Measurements from ENCODE around the gene TIPIN.
"Not testable (repeated sequence)": the region's sequence is repeated elsewhere in the genome, so short reads cannot be mapped to it uniquely, and the experiment has no call there.

TIPIN gene

DNA sequence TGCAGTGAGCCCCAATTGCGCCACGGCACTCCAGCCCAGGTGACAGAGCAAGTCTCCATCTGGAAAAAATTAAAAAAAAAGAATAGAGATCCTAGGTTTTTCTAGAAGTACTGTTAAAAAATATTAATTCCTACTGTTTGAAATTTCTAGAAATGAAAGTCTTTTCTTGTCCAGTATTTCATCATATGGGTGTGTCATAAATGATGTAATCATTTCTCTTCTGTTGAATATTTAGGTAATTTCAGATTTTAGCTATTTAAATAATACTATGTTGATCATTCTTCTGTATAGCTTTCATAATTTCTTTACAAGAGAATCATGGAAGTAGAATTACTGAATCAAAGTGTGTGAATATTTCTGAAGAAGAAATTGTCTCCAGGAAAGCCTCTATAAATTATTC is 24.9 kb upstream of the TIPIN start:
- not testable (repeated sequence) for DNase-seq

DNA sequence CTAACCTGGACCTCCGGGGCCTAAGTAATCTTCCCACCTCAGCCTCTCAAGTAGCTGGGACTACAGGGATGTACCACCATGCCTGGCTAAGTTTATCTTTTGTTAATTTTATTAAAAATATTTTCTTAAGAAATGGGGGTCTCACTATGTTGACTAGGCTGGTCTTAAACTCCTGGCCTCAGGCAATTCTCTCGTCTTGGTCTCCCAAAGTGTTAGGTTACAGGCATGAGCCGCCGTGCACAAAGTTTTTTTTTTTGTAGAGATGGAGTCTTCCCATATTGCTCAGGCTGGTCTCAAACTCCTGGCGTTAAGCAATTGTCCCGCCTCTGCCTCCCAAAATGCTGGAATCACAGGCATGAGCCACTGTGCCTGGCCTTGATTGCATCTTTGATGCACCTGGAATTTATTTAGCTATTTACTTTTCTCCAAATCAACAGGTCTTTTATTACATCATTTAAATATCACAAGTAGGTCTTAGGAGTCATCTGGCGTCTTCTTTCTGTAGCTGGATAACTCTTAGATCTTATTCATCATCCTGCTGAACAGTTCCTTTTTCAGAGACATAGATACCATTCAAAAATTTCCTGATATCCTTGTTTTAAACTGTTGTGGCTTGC is 22.4 kb upstream of the TIPIN start:
- DNase-seq: no peak

DNA sequence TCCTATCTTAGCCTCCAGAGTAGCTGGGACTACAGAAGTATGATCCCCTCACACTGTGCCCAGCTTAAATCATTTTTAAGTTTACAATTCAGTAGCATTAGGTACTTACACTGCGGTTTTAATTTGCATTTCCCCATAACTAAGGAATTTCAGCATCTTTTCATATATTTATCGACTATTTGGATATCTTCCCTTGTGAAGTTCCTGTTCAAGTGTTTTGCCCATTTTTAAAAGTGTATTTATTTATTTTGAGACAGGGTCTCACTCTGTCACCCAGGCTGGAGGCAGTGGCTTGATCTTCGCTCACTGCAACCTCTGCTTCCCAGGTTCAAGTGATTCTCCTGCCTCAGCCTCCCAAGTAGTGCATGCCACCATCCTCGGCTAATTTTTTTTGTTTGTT is 17.7 kb upstream of the TIPIN start:
- DNase-seq: no peak

DNA sequence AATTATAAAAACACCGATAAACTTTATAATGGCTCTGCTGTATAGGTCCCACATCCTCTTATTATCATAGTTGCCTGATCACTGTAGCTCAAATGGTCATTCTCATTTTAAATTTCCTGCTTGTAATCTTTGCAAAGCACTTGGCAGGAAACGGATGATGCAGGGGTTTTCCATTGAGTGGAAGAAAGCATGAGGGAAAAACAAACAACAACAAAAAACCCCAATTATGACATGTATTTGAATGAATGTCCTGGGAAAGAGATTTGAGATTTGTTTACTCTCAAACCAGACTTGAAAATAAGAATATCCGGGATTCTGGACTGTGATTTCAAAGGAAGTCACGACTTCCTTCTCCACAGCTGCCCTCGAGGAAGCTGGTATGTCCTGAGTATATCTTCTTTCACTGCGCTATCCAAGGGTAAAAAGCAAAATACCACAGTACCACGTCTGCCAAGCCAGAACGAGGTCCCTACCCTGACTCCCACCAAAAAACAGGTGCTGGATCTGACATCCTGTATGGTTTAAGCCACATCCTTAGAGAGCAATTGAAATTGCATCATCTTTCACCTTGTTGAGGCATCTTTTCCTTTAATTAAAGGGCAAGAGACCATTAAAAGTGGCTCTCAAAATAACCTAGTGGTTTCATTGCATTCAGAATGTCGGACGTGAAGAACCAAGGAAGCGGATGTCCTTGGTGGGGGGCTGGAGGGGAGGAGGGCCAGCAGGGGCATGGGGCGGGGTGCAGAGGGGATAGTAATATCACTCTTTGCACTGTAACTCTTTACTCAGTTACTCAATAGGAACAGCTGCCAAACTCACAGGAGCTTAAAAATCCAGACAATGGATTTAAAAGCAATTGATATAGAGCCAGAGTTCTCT is 13.5 kb upstream of the TIPIN start:
- DNase-seq: peak; percentile 19

DNA sequence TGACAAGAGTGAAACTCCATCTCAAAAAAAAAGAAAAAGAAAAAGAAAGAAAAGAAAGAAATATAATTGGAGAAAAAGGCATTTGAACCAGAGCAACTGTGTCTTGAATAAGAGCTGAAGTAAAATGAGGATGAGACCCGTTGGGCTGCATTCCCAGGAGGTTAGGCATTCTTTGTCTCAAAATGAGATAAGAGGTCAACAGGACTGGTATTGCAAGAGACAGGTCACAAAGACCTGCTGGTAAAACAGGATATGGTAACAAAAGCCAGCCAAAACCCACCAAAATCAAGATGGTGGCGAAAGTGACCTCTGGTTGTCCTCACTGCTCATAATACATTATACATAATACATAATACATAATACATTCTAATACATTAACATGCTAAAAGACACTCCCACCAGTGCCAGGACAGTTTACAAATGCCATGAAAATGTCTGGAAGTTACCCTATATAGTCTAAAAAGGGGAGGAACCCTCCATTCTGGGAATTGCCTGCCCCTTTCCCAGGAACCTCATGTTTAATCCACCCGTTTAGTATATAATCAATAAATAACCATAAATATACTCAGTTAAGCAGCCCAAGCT is 8.6 kb upstream of the TIPIN start:
- no peak for DNase-seq

DNA sequence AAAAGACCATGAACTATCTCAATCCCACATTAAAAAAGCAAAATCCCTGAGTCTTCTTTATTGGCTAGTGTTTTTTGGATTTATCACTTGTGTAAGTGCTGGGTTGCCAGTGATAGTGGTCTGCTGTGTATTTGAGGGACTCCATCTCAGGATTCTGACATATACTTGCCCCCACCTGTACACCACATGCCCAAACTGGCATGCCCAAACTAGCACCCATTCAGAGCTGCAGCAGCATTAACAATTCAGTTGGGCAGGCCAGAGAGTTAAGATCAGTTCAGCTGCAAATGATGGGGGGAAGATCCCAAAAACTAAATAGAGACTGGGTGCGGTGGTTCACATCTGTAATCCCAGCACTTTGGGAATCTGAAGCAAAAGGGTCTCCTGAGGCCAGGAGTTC is 6.3 kb upstream of the TIPIN start:
- DNase-seq: no peak

DNA sequence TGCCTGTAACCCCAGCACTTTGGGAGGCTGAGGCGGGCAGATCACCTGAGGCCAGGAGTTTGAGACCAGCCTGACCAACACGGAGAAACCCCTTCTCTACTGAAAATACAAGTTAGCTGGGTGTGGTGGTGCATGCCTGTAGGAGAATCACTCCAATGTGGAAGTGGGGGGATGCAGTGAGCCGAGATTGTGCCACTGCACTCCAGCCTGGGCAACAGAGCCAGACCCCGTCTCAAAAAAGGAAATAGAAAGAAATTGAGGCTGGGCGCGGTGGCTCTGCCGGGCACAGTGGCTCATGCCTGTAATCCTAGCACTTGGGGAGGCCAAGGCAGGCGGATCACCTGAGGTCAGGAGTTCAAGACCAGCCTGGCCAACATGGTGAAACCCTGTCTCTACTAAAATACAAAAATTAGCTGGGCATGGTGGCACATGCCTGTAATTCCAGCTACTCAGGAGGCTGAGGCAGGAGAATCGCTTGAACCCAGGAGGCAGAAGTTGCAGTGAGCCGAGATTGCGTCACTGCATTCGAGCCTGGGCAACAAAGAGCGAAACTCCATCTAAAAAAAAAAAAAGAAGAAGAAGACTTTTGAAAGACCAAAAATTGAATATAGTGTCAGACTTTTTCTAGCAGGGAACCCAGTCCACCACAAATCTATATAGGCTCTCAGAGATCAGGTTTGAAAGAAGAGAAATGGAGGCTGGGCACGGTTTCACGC is 5.4 kb upstream of the TIPIN start:
- DNase-seq: peak; percentile 2

DNA sequence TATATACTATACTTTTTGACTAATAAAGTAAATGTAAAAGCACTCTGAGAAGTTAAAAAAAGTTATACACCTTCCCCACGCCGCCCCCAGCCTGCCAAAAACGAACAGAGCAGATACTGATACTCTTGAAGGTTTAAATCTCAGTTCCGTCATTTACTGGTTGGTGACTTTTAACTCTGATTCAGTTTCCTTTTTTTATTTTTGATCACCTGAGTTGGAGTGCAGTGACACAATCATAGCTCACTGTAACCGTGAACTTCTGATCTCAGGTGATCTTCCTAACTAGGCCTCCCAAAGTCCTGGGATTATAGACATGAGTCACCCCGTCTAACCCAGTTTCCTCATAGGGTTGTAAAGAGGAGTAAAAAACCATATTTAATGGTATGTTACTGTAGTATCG is 3.3 kb upstream of the TIPIN start:
- no peak for DNase-seq

DNA sequence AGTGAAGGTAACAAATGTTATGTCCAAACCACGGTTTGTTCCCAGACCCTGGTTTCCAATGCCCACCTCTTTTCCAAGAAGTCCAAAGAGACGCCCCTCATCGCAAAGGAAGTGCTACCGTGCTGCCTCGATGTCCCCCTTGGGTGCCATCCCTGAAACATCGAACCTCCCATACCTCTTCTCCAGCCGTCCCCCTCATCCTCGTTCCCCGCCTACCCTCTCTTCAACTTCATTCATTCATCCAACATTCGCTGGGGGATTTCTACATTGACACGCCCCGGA is 467 bp downstream of the TIPIN start:
- DNase-seq: no peak

DNA sequence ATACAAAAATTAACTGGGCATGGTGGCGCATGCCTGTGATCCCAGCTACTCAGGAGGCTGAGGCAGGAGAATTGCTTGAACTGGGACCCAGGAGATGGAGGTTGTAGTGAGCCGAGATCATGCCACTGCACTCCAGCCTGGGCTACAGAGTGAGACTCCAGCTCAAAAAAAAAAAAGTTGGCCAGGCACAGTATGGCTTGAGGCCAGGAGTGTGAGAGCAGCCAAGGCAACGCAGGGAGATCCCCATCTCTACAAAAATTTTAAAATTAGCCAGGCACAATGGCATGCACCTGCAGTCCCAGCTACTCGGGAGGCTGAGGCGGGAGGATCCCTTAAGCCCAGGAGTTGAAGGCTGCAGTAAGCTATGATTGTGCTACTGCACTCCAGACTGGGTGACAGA is 8.0 kb downstream of the TIPIN start:
- DNase-seq: not testable (repeated sequence)

DNA sequence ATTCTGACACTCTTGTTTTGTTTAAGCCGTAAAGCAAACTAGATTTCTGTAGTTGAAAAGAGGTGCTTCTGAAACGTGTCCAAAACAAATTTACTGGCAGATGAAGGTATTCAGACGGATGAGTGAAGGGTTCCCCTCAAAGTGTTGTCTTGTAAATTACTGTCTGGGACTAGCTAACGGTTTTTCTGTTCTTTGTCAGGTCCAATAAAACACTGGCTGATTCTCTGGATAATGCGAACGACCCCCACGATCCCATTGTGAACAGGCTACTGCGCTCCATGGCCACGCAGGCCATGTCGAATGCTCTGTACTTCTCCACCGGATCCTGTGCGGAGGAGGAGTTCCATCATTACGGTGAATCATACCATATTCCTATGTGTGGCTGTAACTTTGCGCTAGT is 27.7 kb downstream of the TIPIN start:
- DNase-seq: no peak

DNA sequence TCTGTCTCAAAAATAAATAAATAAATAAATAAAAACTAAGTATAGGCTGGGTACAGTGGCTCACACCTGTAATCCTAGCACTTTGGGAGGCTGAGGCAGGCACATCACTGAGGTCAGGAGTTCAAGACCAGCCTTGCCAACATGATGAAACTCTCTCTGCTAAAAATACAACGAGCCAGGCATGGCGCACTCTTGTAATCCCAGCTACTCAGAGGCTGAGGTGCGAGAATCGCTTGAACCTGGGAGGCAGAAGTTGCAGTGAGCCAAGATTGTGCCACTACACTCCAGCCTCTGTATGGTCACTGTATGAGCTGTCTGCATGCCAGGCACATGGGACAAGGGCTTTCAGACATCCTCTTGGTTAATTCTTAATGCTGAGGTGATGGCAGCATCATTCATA is 28.7 kb downstream of the TIPIN start:
- no peak for DNase-seq

DNA sequence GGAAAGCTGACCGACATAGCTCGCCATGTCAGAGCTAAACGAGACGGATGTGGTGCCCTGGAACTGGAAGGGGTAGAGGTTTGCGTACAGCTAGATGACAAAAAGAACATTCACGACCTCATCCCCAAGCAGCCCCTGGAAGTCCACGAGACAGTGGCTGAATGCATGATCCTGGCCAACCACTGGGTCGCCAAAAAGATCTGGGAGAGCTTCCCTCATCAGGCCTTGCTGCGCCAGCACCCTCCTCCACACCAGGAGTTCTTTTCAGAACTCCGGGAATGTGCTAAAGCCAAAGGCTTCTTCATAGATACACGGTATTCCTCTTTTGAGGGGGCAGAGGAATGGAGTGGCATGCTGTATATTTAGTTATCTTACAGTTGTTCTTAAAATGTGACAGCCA is 30.4 kb downstream of the TIPIN start:
- DNase-seq: no peak

DNA sequence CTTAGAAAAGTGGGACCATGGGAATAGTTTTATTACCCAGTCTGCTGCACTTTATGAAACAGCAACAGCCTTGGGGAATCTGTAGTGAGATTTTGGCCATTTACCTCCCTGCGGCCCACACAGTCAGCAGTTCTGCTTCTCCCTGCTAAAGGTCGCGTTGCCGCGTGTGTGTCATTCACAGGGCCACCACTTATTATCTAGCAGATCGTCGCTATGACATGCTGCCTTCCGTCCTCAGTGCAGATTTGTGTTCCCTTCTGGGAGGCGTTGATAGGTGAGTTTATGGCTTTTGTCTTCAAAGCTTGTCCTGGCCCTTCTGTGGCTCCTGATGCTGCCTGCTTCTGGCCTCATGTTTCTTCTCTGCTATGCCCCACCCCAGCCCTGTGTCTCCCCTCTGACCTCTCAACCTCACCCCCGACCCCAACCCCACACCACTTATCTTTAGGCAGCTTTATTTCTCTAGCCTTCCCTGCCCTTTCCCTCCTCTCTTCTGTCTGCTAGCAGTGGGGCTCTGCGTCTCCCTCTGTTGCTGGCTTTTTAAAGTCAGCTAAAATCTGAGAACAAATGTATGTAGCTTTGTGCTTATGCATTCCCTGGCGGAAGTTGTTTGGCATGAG is 33.1 kb downstream of the TIPIN start:
- DNase-seq: no peak

DNA sequence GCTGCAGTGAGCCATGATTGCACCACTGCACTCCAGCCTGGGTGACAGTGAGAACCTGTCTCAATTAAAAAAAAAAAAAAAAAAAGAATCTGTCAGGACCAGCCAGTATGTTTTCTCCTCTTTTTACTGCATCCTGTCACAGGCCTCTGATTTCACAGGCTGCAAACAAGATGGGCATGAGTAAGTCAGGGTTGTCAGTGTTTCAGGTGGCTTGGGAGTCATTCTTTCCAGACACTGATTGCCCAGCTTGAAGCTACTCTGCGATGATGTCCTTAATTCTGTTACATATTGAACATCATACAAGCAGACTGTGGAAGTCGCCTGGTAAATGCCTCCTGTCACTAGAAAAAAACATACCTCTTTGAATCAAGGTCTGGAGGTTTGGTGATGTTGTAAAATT is 44.3 kb downstream of the TIPIN start:
- no peak for DNase-seq

DNA sequence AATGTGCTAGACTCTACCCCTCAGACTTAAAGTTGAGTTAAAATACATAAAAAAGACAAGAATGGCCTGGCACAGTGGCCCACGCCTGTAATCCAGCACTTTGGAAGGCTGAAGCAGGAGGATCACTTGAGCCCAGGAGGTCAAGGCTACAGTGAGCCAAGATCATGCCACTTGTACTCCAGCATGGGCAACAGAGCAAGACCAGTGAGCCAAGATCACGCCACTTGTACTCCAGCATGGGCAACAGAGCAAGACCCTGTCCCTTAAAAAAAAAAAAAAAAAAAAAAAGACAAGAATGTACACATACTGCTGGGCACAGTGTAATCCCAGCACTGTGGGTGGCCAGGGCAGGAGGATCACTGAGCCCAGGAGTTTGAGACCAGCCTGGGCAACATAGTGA is 45.7 kb downstream of the TIPIN start:
- DNase-seq: no peak

DNA sequence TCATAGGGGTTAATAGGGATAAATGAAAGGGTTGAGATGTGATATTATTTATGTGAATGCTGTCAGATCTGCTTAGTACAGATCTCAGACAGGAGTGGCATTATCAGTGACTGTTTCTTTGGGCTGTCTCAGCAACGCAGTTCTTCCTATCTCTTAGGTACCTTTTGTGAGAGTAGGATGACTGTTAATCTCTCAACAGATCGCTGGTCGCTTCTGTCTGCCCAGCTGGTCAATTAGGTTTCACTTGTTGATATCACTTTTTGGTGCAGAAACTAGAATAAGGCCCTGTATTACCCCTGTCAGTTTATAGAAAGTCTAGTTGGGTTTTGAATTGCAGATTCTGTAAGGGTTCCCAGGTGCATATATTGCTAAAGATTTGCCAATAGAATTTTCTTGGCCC is 46.7 kb downstream of the TIPIN start:
- DNase-seq: no peak

DNA sequence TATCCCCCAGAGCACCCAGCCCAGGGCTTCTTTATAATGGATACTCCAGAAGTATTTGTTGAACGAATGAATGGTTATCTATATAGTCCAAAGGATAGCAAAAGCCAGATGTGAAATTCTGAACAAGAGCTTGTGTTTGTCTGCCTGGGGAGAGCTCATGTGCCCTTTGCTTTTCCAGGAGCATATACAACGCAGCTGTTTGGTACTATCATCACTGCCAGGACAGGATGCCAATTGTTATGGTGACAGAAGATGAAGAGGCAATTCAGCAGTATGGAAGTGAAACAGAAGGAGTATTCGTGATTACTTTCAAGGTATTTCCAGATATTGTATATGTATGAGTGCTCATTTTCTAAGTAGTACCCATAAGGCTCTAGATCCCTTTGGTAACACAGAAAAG is 48.0 kb downstream of the TIPIN start:
- no peak for DNase-seq

DNA sequence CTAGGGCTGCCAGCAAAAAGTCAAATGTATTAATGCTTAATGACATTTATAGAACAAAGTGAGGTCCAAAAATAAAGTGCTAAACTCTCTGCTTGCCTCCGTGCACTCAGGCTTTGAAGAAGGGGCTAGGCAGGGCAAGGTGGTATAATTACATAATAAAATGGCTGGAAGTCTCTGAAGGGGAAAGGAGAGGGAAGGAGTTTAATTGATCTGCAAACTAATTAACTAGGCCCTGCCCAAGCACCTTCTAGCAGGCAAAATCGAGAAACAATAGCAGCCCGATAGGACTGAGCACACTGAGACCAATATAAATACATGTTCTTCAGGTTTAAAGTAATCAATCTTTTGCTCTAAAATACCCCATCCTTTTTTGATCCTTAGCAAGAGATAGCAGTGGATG is 50.1 kb downstream of the TIPIN start:
- no peak for DNase-seq

DNA sequence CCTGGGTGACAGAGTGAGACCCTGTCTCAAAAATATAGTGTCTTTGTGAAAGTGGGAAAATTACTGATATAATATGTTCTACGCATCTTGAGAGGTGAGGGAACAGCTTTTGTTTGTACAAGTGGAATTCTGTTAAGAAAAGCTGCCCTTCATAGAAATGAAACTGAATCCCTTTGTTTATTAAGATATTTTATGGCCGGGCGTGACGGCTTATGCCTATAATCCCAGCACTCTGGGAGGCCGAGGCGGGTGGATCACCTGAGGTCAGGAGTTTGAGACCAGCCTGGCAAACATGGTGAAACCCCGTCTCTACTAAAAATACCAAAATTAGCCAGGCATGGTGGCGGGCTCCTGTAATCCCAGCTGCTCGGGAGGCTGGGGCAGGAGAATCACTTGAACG is 52.1 kb downstream of the TIPIN start:
- not testable (repeated sequence) for DNase-seq

DNA sequence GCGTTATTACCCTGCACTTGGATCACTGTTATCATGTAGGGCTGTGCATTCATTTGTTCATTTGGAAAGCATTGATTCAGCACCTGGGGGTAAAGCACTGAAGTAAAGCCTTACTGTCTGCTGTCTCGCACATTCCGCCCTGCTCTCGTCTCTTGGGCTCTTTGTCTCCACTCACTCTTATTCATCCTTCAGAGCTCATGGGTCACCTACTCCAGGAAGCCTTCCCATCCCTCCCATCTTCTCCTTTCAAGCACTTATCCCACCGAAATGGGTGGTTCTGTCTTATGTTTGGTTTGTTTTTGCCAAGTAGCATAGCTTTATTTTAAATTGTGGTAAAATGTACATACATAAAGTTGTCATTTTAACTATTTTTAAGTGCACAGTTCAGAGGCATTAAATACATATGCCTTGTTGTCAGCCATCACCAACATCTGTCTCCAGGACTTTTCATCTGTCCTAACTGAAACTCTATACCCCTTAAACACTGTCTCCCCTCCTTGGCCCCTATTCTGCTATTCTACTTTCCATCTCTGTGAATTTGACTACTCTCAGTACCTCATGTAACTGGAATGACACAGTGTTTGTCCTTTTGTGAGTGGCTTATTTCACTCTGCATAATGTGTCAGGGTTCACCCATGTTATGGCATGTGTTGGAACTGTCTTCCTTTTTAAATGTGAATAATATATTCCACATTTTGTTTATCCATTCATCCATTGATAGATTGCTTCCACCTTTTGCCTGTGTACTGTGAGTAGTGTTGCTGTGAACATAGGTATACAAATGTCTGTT is 53.8 kb downstream of the TIPIN start:
- no peak for DNase-seq

DNA sequence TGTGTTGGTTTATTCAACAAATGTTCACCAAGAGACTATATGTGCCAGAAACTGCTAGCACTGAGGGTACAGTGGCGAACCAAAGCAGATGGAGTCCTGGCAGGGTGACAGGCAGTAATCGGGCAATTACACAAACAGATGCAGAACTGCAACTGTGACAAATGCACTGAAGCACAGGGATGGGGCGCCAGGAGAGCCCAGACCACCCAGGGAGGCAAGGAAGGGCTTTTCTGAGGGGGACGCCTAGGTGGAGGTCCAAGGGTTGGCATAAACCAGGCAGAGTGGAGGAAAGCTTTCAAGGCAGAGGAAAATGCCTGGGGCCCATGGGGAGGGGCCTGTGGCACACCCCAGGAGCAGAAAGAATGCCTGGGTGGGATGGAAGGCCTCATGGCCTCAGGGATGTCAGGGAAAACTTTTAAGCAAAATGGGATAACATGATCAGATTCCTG is 57.7 kb downstream of the TIPIN start:
- DNase-seq: no peak

DNA sequence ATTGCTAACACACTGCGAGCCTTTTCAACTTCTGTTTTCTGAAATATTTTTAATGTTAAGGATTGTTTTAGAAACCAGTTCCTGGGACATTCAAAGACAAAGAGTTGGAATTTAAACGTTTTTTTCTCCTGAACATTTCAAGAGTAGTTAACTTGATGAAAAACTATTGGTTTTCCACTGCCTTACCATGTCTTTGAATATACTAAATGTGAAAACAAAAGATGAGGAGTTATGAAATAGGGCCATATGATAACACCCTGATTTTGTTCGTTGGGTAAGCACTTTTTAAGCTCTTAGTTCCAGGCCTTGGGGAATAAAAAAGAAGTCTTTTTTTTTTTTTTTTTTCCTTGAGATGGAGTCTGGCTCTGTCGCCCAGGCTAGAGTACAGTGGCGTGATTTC is 60.3 kb downstream of the TIPIN start:
- DNase-seq: no peak
